ENCODE data around the gene MYBBP1A.

MYBBP1A gene

GRCh38 chr17:4508207-4508606, 47.0 kb downstream of the MYBBP1A start:
- TF ChIP-seq TAF1 (IDR thresholded peaks at IDR 0.05; ENCODE audit: low read depth, low read length): no peak
- TF ChIP-seq POLR2AphosphoS5 (IDR thresholded peaks at IDR 0.05; ENCODE audit: low read depth, low read length): no peak
- no peak for TF ChIP-seq POU2F2 (IDR thresholded peaks at IDR 0.05; ENCODE audit: low read depth, low read length)
- TF ChIP-seq SPI1 (IDR thresholded peaks at IDR 0.05; ENCODE audit: low read depth, low read length): no peak
- TF ChIP-seq POLR2A (IDR thresholded peaks at IDR 0.05; ENCODE audit: low read depth, low read length): no peak
- no peak for TF ChIP-seq PAX5 (IDR thresholded peaks at IDR 0.05; ENCODE audit: insufficient read depth, low read length, severe bottlenecking)
- no peak for FAIRE-seq
- no peak for DNase-seq (ENCODE audit: insufficient read length, low spot score)

- DNase-seq (ENCODE audit: insufficient read length, low spot score) (no peak), FAIRE-seq (no peak)
- TF ChIP-seq POLR2A (IDR thresholded peaks at IDR 0.05; ENCODE audit: low read depth, low read length) (no peak), PAX5 (IDR thresholded peaks at IDR 0.05; ENCODE audit: insufficient read depth, low read length, severe bottlenecking) (no peak), POLR2AphosphoS5 (IDR thresholded peaks at IDR 0.05; ENCODE audit: low read depth, low read length) (no peak), SPI1 (IDR thresholded peaks at IDR 0.05; ENCODE audit: low read depth, low read length) (no peak), POU2F2 (IDR thresholded peaks at IDR 0.05; ENCODE audit: low read depth, low read length) (no peak), TAF1 (IDR thresholded peaks at IDR 0.05; ENCODE audit: low read depth, low read length) (no peak)
These were observed 47.6 kb downstream of the MYBBP1A start for GRCh38 chr17:4507361-4508111.

- DNase-seq (ENCODE audit: insufficient read length, low spot score): no peak
- no peak for FAIRE-seq
- TF ChIP-seq PAX5 (IDR thresholded peaks at IDR 0.05; ENCODE audit: insufficient read depth, low read length, severe bottlenecking) (no peak), POLR2AphosphoS5 (IDR thresholded peaks at IDR 0.05; ENCODE audit: low read depth, low read length) (no peak), TAF1 (IDR thresholded peaks at IDR 0.05; ENCODE audit: low read depth, low read length) (no peak), POU2F2 (IDR thresholded peaks at IDR 0.05; ENCODE audit: low read depth, low read length) (no peak), SPI1 (IDR thresholded peaks at IDR 0.05; ENCODE audit: low read depth, low read length) (no peak), POLR2A (IDR thresholded peaks at IDR 0.05; ENCODE audit: low read depth, low read length) (no peak)
These were observed 48.3 kb downstream of the MYBBP1A start for GRCh38 chr17:4506892-4507291.

- no peak for TF ChIP-seq POLR2A (IDR thresholded peaks at IDR 0.05; ENCODE audit: low read depth, low read length)
- no peak for TF ChIP-seq PAX5 (IDR thresholded peaks at IDR 0.05; ENCODE audit: insufficient read depth, low read length, severe bottlenecking)
- no peak for TF ChIP-seq TAF1 (IDR thresholded peaks at IDR 0.05; ENCODE audit: low read depth, low read length)
- TF ChIP-seq SPI1 (IDR thresholded peaks at IDR 0.05; ENCODE audit: low read depth, low read length): no peak
- TF ChIP-seq POLR2AphosphoS5 (IDR thresholded peaks at IDR 0.05; ENCODE audit: low read depth, low read length): no peak
- no peak for TF ChIP-seq POU2F2 (IDR thresholded peaks at IDR 0.05; ENCODE audit: low read depth, low read length)
- FAIRE-seq (no peak), DNase-seq (ENCODE audit: insufficient read length, low spot score) (no peak)
These were observed 48.9 kb downstream of the MYBBP1A start for GRCh38 chr17:4506175-4506813.

- no peak for TF ChIP-seq SPI1 (IDR thresholded peaks at IDR 0.05; ENCODE audit: low read depth, low read length)
- no peak for TF ChIP-seq POU2F2 (IDR thresholded peaks at IDR 0.05; ENCODE audit: low read depth, low read length)
- TF ChIP-seq POLR2AphosphoS5 (IDR thresholded peaks at IDR 0.05; ENCODE audit: low read depth, low read length): no peak
- TF ChIP-seq POLR2A (IDR thresholded peaks at IDR 0.05; ENCODE audit: low read depth, low read length): no peak
- TF ChIP-seq PAX5 (IDR thresholded peaks at IDR 0.05; ENCODE audit: insufficient read depth, low read length, severe bottlenecking): no peak
- TF ChIP-seq TAF1 (IDR thresholded peaks at IDR 0.05; ENCODE audit: low read depth, low read length): no peak
- DNase-seq (ENCODE audit: insufficient read length, low spot score) (no peak), FAIRE-seq (no peak)
These were observed 50.0 kb downstream of the MYBBP1A start for GRCh38 chr17:4505187-4505586.

- no peak for FAIRE-seq
- DNase-seq (ENCODE audit: insufficient read length, low spot score): no peak
- TF ChIP-seq SPI1 (IDR thresholded peaks at IDR 0.05; ENCODE audit: low read depth, low read length) (no peak), POLR2A (IDR thresholded peaks at IDR 0.05; ENCODE audit: low read depth, low read length) (no peak), POU2F2 (IDR thresholded peaks at IDR 0.05; ENCODE audit: low read depth, low read length) (no peak), POLR2AphosphoS5 (IDR thresholded peaks at IDR 0.05; ENCODE audit: low read depth, low read length) (no peak), PAX5 (IDR thresholded peaks at IDR 0.05; ENCODE audit: insufficient read depth, low read length, severe bottlenecking) (no peak), TAF1 (IDR thresholded peaks at IDR 0.05; ENCODE audit: low read depth, low read length) (no peak)
These were observed 51.0 kb downstream of the MYBBP1A start for GRCh38 chr17:4504188-4504587.

GRCh38 chr17:4503283-4504025, 51.7 kb downstream of the MYBBP1A start:
- TF ChIP-seq POLR2A (IDR thresholded peaks at IDR 0.05; ENCODE audit: low read depth, low read length): no peak
- TF ChIP-seq POLR2AphosphoS5 (IDR thresholded peaks at IDR 0.05; ENCODE audit: low read depth, low read length): no peak
- no peak for TF ChIP-seq TAF1 (IDR thresholded peaks at IDR 0.05; ENCODE audit: low read depth, low read length)
- no peak for TF ChIP-seq PAX5 (IDR thresholded peaks at IDR 0.05; ENCODE audit: insufficient read depth, low read length, severe bottlenecking)
- TF ChIP-seq SPI1 (IDR thresholded peaks at IDR 0.05; ENCODE audit: low read depth, low read length): no peak
- no peak for TF ChIP-seq POU2F2 (IDR thresholded peaks at IDR 0.05; ENCODE audit: low read depth, low read length)
- DNase-seq (ENCODE audit: insufficient read length, low spot score): no peak
- no peak for FAIRE-seq

GRCh38 chr17:4502466-4503154, 52.6 kb downstream of the MYBBP1A start:
- TF ChIP-seq POLR2A (IDR thresholded peaks at IDR 0.05; ENCODE audit: low read depth, low read length) (no peak), SPI1 (IDR thresholded peaks at IDR 0.05; ENCODE audit: low read depth, low read length) (no peak)
- DNase-seq (ENCODE audit: insufficient read length, low spot score) (no peak), FAIRE-seq (no peak)
